Mesenchymal stem cell (in vitro differentiated cells and primary cell): ENCODE results near the gene ICAM1.

Experiments
- DNase-seq: peaks from one replicate; pipeline ENCODE4 v3.0.0-alpha.2; 2013
- H2AFZ ChIP-seq: one replicate; pipeline ENCODE4 v1.6.1; 2013; ENCODE audit warnings: low read depth, mild to moderate bottlenecking, control low read depth, inconsistent platforms, low read length, moderate library complexity
- H2AK5ac ChIP-seq: 2 replicates; pipeline ENCODE4 v1.6.1; 2013; ENCODE audit warnings: low read length, moderate library complexity, mild to moderate bottlenecking, inconsistent platforms; ENCODE audit not compliant: severe bottlenecking
- H2BK120ac ChIP-seq: one replicate; pipeline ENCODE4 v1.6.1; 2013; ENCODE audit warnings: low read depth, mild to moderate bottlenecking, inconsistent platforms, low read length, moderate library complexity
- H2BK12ac ChIP-seq, 2 experiments: one replicate each; pipeline ENCODE4 v1.6.1; 2013; ENCODE audit warnings: inconsistent platforms in 2 of 2, low read length in 2 of 2, mild to moderate bottlenecking in 2 of 2, moderate library complexity in 2 of 2, control low read depth in 1 of 2
- H2BK15ac ChIP-seq: one replicate; pipeline ENCODE4 v1.6.1; 2013; ENCODE audit warnings: mild to moderate bottlenecking, low read depth, inconsistent platforms; ENCODE audit not compliant: poor library complexity, severe bottlenecking
- H2BK5ac ChIP-seq: 2 replicates; pipeline ENCODE4 v1.6.1; 2013; ENCODE audit warnings: low read depth, mild to moderate bottlenecking, low read length, control low read depth, inconsistent platforms; ENCODE audit not compliant: poor library complexity, severe bottlenecking
- H3K14ac ChIP-seq, 2 experiments: one replicate each; pipeline ENCODE4 v1.6.1; 2013; ENCODE audit warnings: inconsistent platforms in 2 of 2, low read length in 2 of 2, control low read depth in 1 of 2, mild to moderate bottlenecking in 1 of 2, moderate library complexity in 1 of 2
- H3K18ac ChIP-seq, 2 experiments: one replicate each; pipeline ENCODE4 v1.6.1; 2013; ENCODE audit warnings: inconsistent platforms in 2 of 2, low read length in 2 of 2, control low read depth in 1 of 2, low read depth in 1 of 2, mild to moderate bottlenecking in 1 of 2
- H3K23ac ChIP-seq, 2 experiments: one replicate each; pipeline ENCODE4 v1.6.1; 2013; ENCODE audit warnings: inconsistent platforms in 2 of 2, low read length in 2 of 2, mild to moderate bottlenecking in 2 of 2, moderate library complexity in 2 of 2, control low read depth in 1 of 2
- H3K27ac ChIP-seq: 2 replicates; pipeline ENCODE4 v1.5.1; 2013; ENCODE audit warnings: mild to moderate bottlenecking, moderate library complexity, low read length, control low read depth, inconsistent platforms; ENCODE audit not compliant: poor library complexity, severe bottlenecking
- H3K27me3 ChIP-seq, 2 experiments: 2 replicates each; pipeline versions ENCODE4 v1.6.1 to v1.7.0; 2013; ENCODE audit warnings: low read length in 2 of 2, mild to moderate bottlenecking in 2 of 2, moderate library complexity in 2 of 2, control low read depth in 1 of 2, inconsistent platforms in 1 of 2; ENCODE audit not compliant: control insufficient read depth in 1 of 2, insufficient read depth in 1 of 2
- H3K36me3 ChIP-seq, 2 experiments: 2 replicates each; pipeline versions ENCODE4 v1.6.1 to v1.7.0; 2013; ENCODE audit warnings: low read length in 2 of 2, control low read depth in 1 of 2, inconsistent platforms in 1 of 2, low read depth in 1 of 2, mild to moderate bottlenecking in 1 of 2; ENCODE audit not compliant: insufficient read depth in 2 of 2, control insufficient read depth in 1 of 2
- H3K4ac ChIP-seq, 2 experiments: one replicate each; pipeline ENCODE4 v1.6.1; 2013; ENCODE audit warnings: inconsistent platforms in 2 of 2, low read length in 2 of 2, mild to moderate bottlenecking in 2 of 2, moderate library complexity in 2 of 2, control low read depth in 1 of 2, low read depth in 1 of 2
- H3K4me1 ChIP-seq: 2 replicates; pipeline ENCODE4 v1.6.1; 2013; ENCODE audit warnings: low read depth, low read length, control low read depth; ENCODE audit not compliant: control insufficient read depth, insufficient read depth
- H3K4me2 ChIP-seq: 2 replicates; pipeline ENCODE4 v1.6.1; 2013; ENCODE audit warnings: low read length, mild to moderate bottlenecking, inconsistent platforms; ENCODE audit not compliant: poor library complexity, severe bottlenecking
- H3K4me3 ChIP-seq, 2 experiments: 2 replicates each; pipeline versions ENCODE4 v1.5.1 to v1.7.0; 2013; ENCODE audit warnings: low read length in 2 of 2, mild to moderate bottlenecking in 2 of 2, control low read depth in 1 of 2, low read depth in 1 of 2; ENCODE audit not compliant: insufficient read depth in 1 of 2
- H3K79me1 ChIP-seq: replicated peaks from 2 replicates; pipeline ENCODE4 v1.6.1; 2013; ENCODE audit warnings: mild to moderate bottlenecking, control low read depth, low read length, inconsistent platforms; ENCODE audit not compliant: poor library complexity, severe bottlenecking
- H3K9ac ChIP-seq: 2 replicates; pipeline ENCODE4 v1.7.0; 2013; ENCODE audit warnings: mild to moderate bottlenecking, low read length, moderate library complexity
- H3K9me3 ChIP-seq: 2 replicates; pipeline ENCODE4 v1.7.0; 2013; ENCODE audit warnings: mild to moderate bottlenecking, low read length; ENCODE audit not compliant: control insufficient read depth
- H4K8ac ChIP-seq: one replicate; pipeline ENCODE4 v1.6.1; 2013; ENCODE audit warnings: inconsistent platforms, mild to moderate bottlenecking, low read length, moderate library complexity
- H4K91ac ChIP-seq: one replicate; pipeline ENCODE4 v1.6.1; 2013; ENCODE audit warnings: mild to moderate bottlenecking, low read length, inconsistent platforms
- WGBS: methylation state at CpG from one replicate; pipeline ENCODE4 v1.1.7; 2013; ENCODE audit warnings: mixed read lengths; 5-methylcytosine and 5-hydroxymethylcytosine counted together

ICAM1 gene

DNA sequence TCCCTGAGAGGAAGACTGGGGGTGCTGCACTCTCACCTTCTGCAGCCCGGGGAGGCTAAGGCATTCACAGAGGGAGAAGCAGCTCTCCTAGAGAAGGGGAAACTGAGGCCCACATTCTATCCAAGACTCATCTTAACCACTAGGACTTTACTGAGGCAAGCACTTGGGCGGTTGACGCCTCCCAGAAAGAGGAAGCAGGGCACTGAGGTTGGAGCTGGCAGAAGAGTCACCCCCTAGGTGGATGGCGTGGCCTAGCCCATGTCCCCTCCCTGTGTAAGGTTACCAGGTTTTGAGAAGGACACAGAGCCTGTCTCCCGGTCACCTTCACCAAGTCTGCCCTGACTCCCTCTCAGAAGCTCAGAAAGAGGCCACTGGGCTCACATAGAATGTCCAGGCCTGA, 42.5 kb upstream of the ICAM1 start:
- H2AFZ ChIP-seq = no peak overlapping the region
- no peak overlapping the region for H4K91ac ChIP-seq
- peak overlapping the region in 1 of 2 experiments; percentile 7 for H2BK12ac ChIP-seq
- no peak overlapping the region for H2AK5ac ChIP-seq
- 86% methylated on average over 4 of the region's 5 CpGs for WGBS
- no peak overlapping the region for H3K4ac ChIP-seq
- H3K4me1 ChIP-seq = peaks cover 11% of the 10 kb centered on the region
- DNase-seq = no peak
- H3K23ac ChIP-seq = no peak overlapping the region
- no peaks in the 10 kb centered on the region for H3K27me3 ChIP-seq
- no peak overlapping the region for H3K4me2 ChIP-seq
- peak overlapping the region; percentile 94 for H3K9ac ChIP-seq
- H3K18ac ChIP-seq = no peak overlapping the region
- H2BK5ac ChIP-seq = no peak overlapping the region
- no peak overlapping the region for H3K14ac ChIP-seq
- no peak overlapping the region for H4K8ac ChIP-seq
- peaks cover 14 to 15% of the 10 kb centered on the region in 2 experiments for H3K36me3 ChIP-seq
- peaks cover 15% of the 10 kb centered on the region for H3K79me1 ChIP-seq
- peak overlapping the region in 1 of 2 experiments; percentile 93 for H3K4me3 ChIP-seq
- no peaks in the 10 kb centered on the region for H3K9me3 ChIP-seq
- no peak overlapping the region for H3K27ac ChIP-seq
- no peak overlapping the region for H2BK15ac ChIP-seq
- no peak overlapping the region for H2BK120ac ChIP-seq

GRCh38 chr19:10228920-10229319, 42.0 kb upstream of the ICAM1 start:
- Histone ChIP-seq H3K27ac (no peak overlapping the region), H2BK5ac (no peak overlapping the region), H3K4ac (no peak overlapping the region), H2BK15ac (no peak overlapping the region), H4K91ac (no peak overlapping the region), H3K14ac (no peak overlapping the region), H3K4me1 (peaks cover 11% of the 10 kb centered on the region), H3K4me3 (peak overlapping the region in 1 of 2 experiments; percentile 93), H3K23ac (no peak overlapping the region), H3K36me3 (peaks cover 9 to 10% of the 10 kb centered on the region in 2 experiments), H2AFZ (no peak overlapping the region), H3K9ac (peak overlapping the region; percentile 94), H3K18ac (no peak overlapping the region), H3K79me1 (peaks cover 15% of the 10 kb centered on the region), H4K8ac (no peak overlapping the region), H2BK12ac (no peak overlapping the region), H3K9me3 (no peaks in the 10 kb centered on the region), H2BK120ac (no peak overlapping the region), H2AK5ac (no peak overlapping the region), H3K27me3 (no peaks in the 10 kb centered on the region), H3K4me2 (no peak overlapping the region)
- WGBS = 83% methylated on average over 2 of the region's 2 CpGs
- peak; percentile 53 for DNase-seq

- Histone ChIP-seq H2AK5ac (no peak overlapping the region), H3K18ac (peak overlapping the region; percentile 93 to 99), H3K9ac (peak overlapping the region; percentile 94), H3K14ac (peak overlapping the region in 1 of 2 experiments; percentile 97), H3K4ac (peak overlapping the region; percentile 71 to 84), H3K27ac (no peak overlapping the region), H3K9me3 (no peaks in the 10 kb centered on the region), H4K8ac (peak overlapping the region; percentile 52), H2BK15ac (peak overlapping the region; percentile 96), H3K4me1 (peaks cover 13% of the 10 kb centered on the region), H2BK12ac (peak overlapping the region; percentile 62 to 73), H3K4me3 (peak overlapping the region; percentile 85 to 93), H3K36me3 (no peaks in the 10 kb centered on the region), H3K23ac (peak overlapping the region in 1 of 2 experiments; percentile 66), H4K91ac (peak overlapping the region; percentile 81), H2BK5ac (no peak overlapping the region), H3K79me1 (peaks cover 12% of the 10 kb centered on the region), H2BK120ac (peak overlapping the region; percentile 87), H3K4me2 (peak overlapping the region; percentile 86), H2AFZ (peak overlapping the region; percentile 93), H3K27me3 (no peaks in the 10 kb centered on the region)
- peak; percentile 56 for DNase-seq
- 2% methylated on average over 45 of the region's 70 CpGs for WGBS
Observed at GRCh38 chr19:10230173-10230860, 40.6 kb upstream of the ICAM1 start.

GRCh38 chr19:10230861-10231611, 39.9 kb upstream of the ICAM1 start, which contains the start of gene S1PR2:
S1PR2 (minus strand) TSS chr19:10231331; CDS start chr19:10224905, 6,426 bp downstream.
- Histone ChIP-seq H4K8ac (peak within 1 kb of the TSS; percentile 67), H3K36me3 (no peaks in the 10 kb centered on the region), H2BK12ac (peak within 1 kb of the TSS; percentile 62 to 90), H3K4me1 (peaks cover 13% of the 10 kb centered on the region), H3K14ac (peak within 1 kb of the TSS; percentile 26 to 97), H3K27me3 (no peaks in the 10 kb centered on the region), H4K91ac (peak within 1 kb of the TSS; percentile 91), H3K9ac (peak within 1 kb of the TSS; percentile 94), H3K27ac (no peak within 1 kb of the TSS), H3K9me3 (no peaks in the 10 kb centered on the region), H3K18ac (peak within 1 kb of the TSS; percentile 93 to 99), H3K4me3 (peak within 1 kb of the TSS; percentile 85 to 93), H2BK15ac (peak within 1 kb of the TSS; percentile 96), H2BK5ac (no peak within 1 kb of the TSS), H3K4me2 (peak within 1 kb of the TSS; percentile 86), H2AK5ac (no peak within 1 kb of the TSS), H3K4ac (peak within 1 kb of the TSS; percentile 71 to 84), H2AFZ (peak within 1 kb of the TSS; percentile 93), H3K23ac (peak within 1 kb of the TSS; percentile 53 to 66), H2BK120ac (peak within 1 kb of the TSS; percentile 97), H3K79me1 (peaks cover 12% of the 10 kb centered on the region)
- whole genome bisulfite sequencing = under 1% methylated on average over 52 of the region's 73 CpGs
- DNase-seq = peak; percentile 80
